ENCODE results near the gene OR52A1.
"Not testable (repeated sequence)": the region's sequence is repeated elsewhere in the genome, so short reads cannot be mapped to it uniquely, and the experiment has no call there.

The OR52A1 gene

DNA sequence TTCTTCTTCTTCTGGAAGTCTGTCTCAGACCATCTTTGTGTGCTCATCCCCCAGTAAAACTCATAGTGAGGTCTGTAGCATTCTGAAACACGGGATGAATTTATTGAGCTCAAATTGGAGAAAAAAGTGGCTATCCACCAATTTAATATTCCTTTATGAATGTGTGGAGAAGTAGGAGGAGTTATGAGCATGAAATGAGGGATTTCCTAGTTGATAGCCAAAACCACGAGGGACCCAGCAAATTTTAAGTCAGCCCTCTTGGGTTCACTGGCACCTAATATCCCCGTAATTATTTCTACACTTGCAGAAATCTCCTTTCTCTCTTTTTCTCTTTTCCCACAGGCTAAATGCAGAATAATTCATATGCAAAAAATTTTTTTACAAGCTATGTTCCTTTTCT lies at the start of gene OR52A1:
OR52A1 (minus strand) TSS at position 101 of the 400 bp plus-strand sequence. CDS start 2,388 bp downstream, outside the sequence.
- no peak for DNase-seq

DNA sequence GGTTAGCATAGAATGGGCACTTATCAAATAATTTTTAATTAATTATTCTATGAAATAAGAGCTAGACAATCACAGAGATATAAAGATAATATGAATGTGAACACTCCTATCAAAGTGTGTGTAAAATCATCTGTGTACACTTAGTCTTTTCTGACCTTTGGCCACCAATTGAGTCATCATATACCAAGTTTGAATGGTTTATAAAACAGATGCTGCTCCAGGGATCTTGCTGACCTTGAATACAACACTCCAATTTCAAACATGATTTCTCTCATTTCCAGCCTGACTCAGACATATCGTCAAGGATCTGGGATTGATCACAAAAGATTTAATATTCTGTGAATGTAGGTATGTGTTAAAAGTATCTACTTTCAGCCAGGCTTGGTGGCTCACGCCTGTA lies 48.8 kb upstream of the OR52A1 start:
- no peak for DNase-seq

DNA sequence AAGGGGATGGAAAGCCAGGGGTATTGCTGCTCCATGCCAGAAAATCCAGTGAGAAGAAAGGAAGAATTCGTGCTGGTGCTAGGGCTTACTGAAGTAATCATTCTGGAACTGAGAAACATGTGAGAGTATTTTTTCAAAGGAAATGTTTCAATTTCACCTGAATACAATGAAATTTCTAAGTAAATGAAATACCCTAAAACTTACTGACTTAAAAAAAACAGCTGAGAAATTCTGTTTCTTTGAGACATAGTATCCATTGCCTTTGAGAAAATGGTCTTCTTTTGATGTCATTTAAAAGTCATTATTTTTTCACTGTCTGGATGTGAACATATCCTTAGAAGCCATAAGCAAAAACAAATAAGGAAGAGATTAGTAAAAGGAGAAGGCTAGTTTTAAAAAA lies 46.0 kb upstream of the OR52A1 start, which contains the start of gene OR51V1:
OR51V1 (minus strand) TSS at position 101 of the 400 bp plus-strand sequence; CDS start at position 101, 0 bp downstream.
- DNase-seq, result no peak

DNA sequence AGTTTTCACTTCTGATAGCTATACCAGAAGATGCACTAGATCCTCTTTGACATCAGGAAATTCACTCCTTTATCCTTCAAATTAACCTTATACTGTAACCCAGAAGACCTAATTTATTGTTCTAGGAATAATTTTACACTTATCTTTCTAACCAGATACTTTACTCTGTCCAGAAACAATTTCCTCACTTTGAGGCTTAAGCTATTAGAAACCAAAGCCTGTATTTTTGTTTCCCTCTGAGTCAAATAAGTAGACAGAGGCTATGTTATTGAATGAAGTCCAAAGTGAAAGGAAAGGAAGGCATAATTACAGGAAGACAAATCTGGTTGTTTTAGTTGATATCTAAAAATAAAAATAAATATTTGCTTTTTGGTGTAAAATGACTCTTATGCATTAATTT lies 43.7 kb upstream of the OR52A1 start:
- no peak for DNase-seq

GRCh38 chr11:5197536-5197935 lies 43.0 kb upstream of the OR52A1 start:
- no peak for DNase-seq

- no peak for DNase-seq
Measured at GRCh38 chr11:5196731-5197130, 42.2 kb upstream of the OR52A1 start.

DNA sequence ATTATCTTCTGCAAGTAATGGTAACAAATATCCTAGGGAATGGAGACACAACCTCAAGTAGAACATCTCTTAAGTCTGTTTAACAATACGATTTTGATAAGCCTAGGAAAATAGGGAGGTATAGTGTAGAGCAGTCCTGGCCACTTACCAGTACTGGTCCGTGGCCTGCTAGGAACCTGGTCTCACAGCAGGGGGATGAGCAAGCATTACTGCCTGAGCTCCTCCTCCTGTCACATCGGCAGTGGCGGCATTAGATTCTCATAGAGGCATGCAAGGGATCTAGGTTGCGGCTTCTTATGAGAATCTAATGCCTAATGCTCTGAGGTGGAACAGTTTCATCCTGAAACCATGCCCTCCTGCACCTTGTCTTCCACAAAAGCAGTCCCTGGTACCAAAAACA lies 41.5 kb upstream of the OR52A1 start:
- DNase-seq, result no peak

DNA sequence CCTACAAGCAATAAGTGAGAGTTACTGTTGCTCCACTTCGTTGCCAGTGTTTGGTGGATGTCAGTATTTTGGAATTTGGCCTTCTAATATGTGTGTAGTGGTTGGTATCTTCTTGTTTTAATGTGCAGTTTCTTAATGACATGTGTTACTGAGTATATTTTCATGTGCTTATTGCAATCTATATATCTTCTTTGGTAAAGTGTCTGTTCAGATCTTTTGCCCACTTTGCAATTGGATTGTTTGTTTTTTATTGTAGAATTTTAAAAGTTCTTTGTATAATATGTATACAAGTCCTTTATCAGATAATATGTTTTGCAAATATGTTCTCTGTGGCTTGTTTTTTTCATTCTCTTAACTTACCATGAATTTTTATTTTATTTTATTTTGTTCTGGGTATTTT lies 38.2 kb upstream of the OR52A1 start:
- no peak for DNase-seq

GRCh38 chr11:5188201-5188600 lies 33.6 kb upstream of the OR52A1 start:
- DNase-seq, result no peak

DNA sequence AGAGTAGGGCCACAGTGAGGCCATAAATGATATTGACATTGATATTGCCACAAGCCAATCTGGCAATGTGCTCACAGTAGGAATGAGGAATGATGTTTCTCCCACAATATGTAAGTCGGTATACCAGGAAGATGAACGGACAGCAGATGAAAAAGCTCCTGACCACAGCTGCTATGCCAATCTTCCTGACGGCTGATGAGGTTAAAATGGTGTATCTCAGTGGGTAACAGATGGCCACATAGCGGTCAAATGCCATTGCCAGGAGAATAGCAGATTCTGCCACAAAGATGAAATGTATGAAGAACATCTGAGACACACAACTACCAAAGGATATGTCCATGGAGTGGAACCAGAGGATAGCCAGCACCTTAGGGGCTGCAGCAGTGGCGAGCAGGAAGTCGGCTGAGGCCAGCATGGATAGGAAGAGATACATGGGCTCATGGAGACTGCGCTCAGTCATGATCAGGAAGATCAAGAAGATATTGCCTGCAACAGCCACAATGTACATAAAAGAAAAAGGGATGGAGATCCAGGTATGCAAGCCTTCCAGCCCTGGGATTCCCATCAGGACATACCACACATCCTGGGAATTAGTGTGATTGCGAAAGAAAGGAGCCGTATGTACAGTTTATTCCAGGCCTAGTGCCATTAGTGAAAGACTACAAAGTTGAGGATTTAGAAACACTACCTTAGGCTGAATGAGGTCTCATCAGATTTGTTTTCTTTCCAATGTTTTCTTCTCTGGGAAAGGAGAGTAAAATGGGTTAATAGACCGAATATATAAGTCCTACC lies 23.7 kb upstream of the OR52A1 start:
- DNase-seq, result no peak

DNA sequence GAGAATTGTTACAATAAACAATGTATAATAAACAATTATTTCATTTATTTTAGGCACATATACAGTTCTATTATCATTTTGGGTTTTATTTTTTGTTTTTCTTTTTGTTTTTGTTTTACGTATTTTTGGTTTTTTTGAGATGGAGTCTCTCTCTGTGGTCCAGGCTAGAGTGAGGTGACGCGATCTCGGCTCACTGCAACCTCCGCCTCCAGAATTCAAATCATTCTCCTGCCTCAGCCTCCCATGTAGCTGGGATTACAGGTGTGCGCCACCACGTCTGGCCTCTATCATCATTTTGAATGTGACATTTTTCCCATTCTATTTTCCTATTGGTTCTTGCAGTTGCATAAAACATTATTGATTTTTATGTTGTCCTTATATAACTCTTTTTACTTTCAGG lies 20.4 kb upstream of the OR52A1 start:
- DNase-seq, result no peak

DNA sequence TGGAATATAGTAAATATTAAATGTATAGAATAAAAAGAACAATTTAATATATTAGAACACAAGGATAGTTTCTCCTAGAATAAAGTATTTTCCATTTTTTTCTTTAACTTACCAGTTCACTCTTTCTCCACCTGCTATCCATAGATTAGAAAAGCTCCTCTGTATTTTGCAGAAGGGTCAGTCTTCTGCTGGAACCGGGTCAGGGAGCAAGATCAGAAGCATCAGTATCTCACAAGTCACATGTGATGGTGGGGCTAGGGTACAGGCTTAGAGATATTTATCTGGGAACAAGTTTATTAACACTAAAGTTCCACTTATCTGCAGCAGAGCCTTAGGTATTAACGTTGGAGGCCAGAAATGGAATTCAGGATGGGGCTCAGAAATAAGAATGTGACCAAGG lies 17.3 kb upstream of the OR52A1 start:
- DNase-seq, result no peak

GRCh38 chr11:5165898-5166297 lies 11.3 kb upstream of the OR52A1 start:
- DNase-seq, result not testable (repeated sequence)

DNA sequence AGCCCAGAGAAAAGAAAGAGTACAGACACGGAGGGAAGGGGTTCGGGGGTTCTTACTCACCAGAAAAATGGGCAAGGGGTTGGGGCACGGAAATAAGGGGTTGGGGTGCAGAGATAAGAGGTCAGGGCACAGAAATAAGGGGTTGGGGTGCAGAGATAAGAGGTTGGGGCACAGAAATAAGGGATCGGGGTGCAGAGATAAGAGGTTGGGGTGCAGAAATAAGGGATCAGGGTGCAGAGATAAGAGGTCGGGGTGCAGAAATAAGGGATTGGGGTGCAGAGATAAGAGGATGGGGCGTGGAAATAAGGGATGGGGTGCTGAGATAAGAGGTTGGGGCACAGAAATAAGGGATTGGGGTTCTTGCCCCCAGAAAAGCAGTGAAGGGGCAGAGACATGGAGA lies 10.2 kb upstream of the OR52A1 start:
- not testable (repeated sequence) for DNase-seq

DNA sequence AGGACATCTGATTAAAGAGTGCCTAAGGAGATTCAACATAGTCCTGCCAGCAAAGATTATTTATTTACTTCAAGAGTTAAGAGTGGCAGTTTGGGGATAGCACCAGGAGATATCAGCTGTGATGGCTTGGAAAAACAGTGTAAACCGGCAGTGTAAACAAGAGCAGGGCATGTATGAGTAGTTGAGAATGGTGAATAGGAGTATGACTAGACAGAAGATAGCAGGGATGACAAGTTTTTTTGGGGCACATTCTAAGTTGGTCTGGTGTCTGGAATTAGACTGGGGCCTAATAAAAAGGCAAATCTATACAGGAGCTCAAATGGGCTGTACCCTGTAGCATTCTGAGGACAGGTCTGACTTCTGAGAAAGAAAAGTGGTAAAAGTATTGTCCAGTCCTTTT lies 6.5 kb upstream of the OR52A1 start:
- not testable (repeated sequence) for DNase-seq

DNA sequence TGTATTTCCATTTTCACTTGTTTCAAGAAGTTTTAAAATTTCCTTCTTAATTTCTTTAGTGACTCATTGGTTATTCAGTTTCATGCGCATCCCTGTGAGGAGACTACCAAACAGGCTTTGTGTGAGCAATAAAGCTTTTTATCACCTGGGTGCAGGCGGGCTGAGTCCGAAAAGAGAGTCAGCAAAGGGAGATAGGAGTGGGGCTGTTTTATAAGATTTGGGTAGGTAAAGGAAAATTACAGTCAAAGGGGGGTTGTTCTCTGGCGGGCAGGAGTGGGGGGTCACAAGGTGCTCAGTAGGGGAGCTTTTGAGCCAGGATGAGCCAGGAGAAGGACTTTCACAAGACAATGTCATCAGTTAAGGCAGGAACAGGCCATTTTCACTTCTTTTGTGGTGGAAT lies 5.7 kb upstream of the OR52A1 start:
- DNase-seq, result not testable (repeated sequence)

- no peak for DNase-seq
Measured at GRCh38 chr11:5159806-5160205, 5.2 kb upstream of the OR52A1 start.

DNA sequence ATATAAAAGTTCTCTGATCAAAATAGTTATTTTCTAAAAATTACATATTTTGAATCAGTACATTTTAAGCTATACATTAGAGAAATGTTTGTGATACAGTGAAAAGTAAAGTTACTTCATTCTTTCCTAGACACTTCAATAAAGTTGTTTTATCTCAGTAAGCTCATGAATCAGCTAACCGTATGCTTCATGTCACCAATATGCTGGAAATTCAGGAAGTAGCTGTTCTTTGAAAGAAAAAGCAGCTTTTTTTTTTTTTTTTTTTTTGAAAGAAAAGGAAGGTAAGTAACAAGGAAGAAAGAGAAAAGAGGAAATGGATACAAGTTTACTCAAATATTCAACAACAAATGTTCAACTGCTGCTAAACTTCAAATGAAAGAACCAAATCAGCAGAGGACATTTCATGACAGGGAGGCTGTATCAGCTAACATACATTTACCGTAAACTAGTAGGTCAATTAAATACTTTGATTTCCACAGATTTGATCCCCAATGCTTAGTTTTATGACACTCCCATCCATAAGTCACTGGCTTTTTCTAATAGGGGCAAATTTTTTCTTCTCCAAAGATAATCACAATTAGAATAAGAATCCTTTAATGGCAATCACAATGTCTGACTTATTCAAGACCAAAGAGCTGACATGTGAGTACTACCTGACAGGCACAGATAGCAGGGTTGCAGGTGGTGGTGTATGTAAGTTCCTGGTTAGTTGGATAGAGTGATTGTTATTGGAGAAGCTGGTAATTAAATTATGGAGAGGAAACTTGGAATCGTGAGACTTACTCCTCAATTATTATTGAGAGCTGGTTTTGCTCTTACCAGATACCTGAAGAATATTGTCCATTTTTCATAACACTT lies 754 bp downstream of the OR52A1 start:
- DNase-seq, result no peak

DNA sequence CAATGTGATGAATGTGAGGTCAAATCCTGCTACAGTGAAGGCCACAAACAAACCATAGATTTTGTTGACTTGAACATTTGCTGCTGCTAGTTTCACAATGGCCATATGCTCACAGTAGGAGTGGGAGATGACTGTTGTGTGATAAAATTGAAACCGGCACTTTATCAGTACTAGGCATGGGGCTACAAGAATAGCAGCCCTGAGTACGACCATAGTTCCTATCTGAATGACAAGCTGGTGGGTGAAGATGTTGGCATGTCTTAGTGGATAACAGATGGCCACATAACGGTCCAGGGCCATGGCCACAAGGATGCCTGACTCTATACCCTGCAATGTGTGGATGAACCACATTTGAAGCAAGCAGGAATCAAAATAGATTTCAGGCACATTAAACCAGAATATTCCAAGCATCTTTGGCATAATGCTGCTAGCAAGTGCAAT lies 2.8 kb downstream of the OR52A1 start:
- DNase-seq, result no peak

DNA sequence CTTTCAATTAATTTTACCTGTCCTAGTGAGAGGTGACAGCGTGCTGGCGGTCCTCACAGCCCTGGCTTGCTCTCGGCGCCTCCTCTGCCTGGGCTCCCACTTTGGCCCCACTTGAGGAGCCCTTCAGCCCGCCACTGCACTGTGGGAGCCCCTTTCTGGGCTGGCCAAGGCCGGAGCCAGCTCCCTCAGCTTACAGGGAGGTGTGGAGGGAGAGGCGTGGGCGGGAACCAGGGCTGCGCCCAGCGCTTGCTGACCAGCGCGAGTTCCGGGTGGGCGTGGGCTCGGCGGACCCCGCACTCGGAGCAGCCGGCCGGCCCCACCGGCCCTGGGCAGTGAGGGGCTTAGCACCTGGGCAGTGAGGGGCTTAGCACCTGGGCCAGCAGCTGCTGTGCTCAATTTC lies 10.4 kb downstream of the OR52A1 start:
- not testable (repeated sequence) for DNase-seq

- DNase-seq, result no peak
Measured at GRCh38 chr11:5137996-5138395, 16.6 kb downstream of the OR52A1 start, which contains the start of gene OR52A5. Gene OR52A5 (minus strand): TSS chr11:5138356. CDS start chr11:5132642, 5,714 bp downstream.

DNA sequence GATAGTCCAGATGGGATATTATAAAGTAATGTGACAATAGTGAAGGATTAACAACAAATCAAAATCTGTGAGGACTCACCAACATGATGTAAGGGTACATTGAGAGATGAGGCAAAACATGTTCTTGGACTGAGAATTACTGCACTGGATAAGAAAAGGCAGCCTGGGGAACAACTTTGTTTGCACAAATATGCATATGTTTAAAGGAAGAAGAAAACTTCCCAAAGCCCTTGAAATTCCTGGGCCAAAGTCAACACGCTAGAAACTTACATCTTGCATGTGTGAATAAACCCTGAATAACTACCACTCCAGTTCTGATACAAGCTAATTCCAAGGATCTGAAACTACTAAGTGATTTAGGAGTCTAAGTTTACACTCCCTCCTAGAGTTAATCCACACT lies 17.5 kb downstream of the OR52A1 start:
- no peak for DNase-seq

DNA sequence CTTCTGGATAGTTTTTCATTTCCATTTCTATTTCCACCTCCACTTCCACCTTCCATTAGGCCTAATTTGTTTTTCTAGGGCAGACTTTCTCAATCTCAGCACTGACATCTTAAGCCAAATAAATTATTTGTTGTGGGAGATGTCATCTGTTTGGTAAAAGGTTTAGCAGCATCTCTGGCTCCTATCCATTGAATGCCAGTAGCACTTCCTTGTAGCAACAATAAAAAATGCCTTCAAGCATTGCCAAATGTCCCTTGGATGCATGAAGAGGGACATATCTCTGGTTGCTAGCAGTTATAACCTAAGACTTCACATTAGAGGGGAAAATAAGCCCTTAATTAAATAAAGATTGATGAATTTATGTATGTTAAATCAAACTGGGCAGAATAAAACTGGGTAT lies 18.3 kb downstream of the OR52A1 start:
- DNase-seq, result no peak

All from 8988T (cell line).